HL-60/S4 treated with phorbol 12-myristate 13-acetate at 8.2 ng/mL for 4 days and 3 days (cell line): Measurements from ENCODE around the gene NUB1.

ENCODE experiments used
- in situ Hi-C: fragments of 300-500 bp; cut with MboI; formaldehyde crosslinking; loops from 2 replicates; pipeline ENCODE4 v1.15.0; 2022; ENCODE audit warnings: low sequenced_read_pairs

The NUB1 gene

GRCh38 chr7:151416112-151416940, 74.7 kb downstream of the NUB1 start:
- in situ Hi-C loops = no loop called here

DNA sequence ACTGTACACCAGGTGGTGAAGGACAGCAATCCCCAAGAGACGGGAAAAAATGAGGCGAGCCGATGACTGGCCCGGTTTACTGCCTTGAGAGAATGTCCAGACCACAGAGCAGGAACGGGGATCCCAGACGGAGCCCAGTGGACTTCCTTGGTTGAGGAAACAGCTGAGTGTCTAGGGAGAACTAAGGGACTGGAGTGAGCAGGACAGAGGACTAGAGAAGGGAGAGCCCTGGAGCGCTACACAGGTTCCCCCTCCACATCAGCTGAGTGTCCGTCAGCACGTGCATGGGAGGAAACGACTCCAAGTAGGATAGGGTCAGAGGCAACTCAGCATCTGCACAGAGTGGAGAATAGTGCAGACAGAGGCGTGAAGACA, 75.3 kb downstream of the NUB1 start:
- in situ Hi-C loops = no loop called here

GRCh38 chr7:151420144-151420543, 78.5 kb downstream of the NUB1 start:
- in situ Hi-C loops = no loop called here

DNA sequence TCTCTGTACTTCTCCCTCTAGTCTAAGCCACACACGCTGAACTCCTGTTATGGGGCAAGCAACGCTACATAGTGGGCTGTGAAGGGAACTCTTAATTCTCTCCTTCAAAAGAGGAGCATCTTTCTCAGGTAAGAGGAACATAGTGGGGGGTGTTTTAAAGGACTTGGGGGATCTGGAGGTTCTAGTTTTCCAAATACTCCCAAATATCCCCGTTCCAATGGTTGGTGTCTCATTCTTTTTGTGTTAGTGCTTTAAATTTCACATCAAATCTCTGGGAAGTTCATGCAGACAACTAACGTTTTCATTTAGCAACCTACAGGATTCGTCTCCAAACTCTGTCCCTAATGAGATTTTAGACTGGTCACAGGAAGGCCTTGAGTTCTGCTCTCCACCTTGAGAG, 80.6 kb downstream of the NUB1 start:
- in situ Hi-C loops = no loop called here

DNA sequence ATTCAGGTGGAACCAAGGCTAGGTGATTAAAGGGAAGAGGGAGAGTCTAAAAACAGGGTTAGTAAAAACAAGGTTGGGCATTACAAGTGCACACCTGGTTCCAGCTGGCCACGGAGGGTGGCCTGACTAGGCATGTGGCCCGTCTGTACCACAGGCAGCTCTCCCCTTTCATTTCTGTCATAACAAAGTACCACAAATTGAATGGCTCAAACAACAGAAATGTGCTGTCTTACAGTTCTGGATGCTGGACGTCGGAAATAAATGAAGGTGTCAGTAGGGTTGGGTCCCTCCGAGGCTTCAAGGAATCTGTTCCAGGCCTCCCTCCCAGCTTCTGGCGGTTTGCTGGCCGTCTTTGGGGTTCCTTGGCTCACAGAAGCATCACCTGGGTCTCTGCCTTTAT, 81.6 kb downstream of the NUB1 start:
- in situ Hi-C loops = no loop called here

DNA sequence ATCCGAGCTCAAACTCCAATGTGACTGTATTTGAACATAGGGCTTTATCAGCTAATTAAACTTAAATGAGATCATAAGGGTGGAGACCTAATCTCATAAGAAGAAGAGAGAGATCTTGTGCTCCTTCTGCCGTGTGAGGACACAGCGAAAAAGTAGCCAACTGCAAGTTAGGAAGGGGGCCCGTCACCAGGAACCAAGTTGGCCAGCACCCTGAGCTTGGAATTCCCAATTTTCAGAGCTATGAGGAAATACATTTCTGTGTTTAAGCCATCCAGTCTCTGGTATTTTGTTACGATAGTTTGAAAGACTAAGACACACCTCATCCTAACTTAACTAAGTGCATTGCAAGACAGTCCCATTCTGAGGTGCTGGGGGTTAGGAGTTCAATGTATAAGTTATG, 82.3 kb downstream of the NUB1 start:
- in situ Hi-C loops = no loop called here

DNA sequence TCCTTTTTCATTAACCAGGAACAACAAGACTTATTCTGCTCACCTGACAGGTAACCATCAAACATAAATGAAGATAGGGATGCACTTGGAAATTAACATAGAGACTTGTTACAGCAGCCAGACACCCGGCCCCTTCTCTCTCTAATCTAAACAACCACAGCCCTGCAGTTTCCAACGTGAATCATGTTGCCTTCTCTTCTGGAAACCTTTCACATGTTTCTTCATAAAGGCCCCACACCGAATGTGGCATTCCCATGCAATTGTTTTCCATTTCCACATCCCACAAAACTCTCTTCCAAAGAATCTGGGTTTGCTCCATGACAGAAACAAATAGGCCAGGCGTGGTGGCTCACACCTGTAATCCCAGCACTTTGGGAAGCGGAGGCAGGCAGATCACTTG, 83.2 kb downstream of the NUB1 start:
- in situ Hi-C loops = no loop called here

DNA sequence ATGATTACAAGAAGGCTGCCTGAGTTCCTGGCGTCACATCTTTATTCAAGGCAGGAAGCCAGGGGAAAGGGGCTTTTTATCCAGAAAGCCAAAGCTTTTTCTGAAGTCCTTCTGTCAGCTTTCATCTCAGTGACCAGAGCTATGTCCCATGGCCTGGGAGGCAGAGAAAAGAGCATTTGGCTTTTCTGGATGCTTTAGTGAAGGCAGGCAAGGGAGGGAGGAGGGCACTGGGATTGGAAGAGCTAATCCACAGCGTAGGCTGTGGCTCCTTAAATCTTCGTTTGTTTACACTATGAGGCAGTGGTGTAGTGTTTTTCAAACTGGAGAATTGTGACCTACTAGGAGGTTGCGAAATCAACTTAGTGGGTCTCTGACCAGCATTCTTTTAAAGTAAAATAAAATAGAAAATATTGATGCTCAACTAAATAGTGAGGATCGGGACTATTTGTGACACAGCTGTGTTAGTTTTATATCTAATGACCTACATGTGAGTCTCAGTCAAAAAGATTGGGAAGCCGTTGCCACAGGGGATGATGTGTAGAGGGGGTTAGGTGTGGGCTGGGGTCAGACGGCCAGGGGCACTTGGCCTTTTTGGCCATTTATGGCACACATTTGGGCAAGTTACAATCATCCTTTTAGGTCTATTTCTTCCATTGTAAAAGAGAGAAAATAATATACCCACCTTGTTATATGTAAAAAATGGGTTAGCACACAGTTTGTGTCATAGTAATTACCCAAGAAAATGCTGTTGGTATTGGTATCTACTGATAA, 84.2 kb downstream of the NUB1 start:
- in situ Hi-C loops = no loop called here

DNA sequence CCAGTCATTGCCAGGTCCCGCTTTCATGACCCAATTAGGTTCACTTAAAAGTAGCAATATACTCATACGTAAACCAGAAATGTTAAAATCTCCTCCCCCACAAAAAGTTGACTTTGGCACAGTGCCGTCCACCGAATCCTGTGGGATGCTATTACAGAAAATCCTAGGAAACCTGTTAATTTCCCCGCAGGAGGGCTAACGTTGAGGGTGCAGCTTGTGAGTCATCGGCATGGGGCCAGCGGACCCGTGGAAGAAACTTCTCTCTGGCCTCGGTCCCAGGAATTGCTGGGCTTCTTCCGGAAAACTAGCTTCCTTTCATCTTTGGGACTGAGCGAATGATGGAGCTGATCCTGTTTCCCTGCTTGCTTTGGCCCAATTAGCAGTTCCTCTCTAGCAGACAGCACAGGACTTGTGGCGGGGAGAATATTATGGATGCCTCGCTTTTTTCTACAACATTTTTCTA, 84.9 kb downstream of the NUB1 start:
- in situ Hi-C loops = no loop called here

- in situ Hi-C loops = no loop called here
Observed at GRCh38 chr7:151426904-151427704, 85.5 kb downstream of the NUB1 start.

GRCh38 chr7:151427705-151428377, 86.2 kb downstream of the NUB1 start:
- in situ Hi-C loops = no loop called here
